HG03108 (cell line): Measurements from ENCODE around the gene ZBTB6.
"Not testable (repeated sequence)": the region's sequence is repeated elsewhere in the genome, so short reads cannot be mapped to it uniquely, and the experiment has no call there.

Source experiments
- ATAC-seq: cut with Tn5 transposase; IDR thresholded peaks from one replicate; pipeline ENCODE4 v1.9.1; 2021; ENCODE audit warnings: moderate library complexity; ENCODE audit not compliant: unreplicated experiment

The ZBTB6 gene

GRCh38 chr9:122929796-122930354, 16.8 kb upstream of the ZBTB6 start:
- ATAC-seq = no peak

GRCh38 chr9:122923947-122924346, 10.8 kb upstream of the ZBTB6 start:
- no peak for ATAC-seq

- ATAC-seq = no peak
Observed at GRCh38 chr9:122922713-122923112, 9.6 kb upstream of the ZBTB6 start.

- no peak for ATAC-seq
Observed at GRCh38 chr9:122918310-122918709, 5.2 kb upstream of the ZBTB6 start.

- ATAC-seq = no peak
Observed at GRCh38 chr9:122912671-122912963, 506 bp downstream of the ZBTB6 start.

GRCh38 chr9:122906122-122906521, 7.0 kb downstream of the ZBTB6 start:
- not testable (repeated sequence) for ATAC-seq

GRCh38 chr9:122904823-122905710, 8.1 kb downstream of the ZBTB6 start, which contains the start of gene RC3H2:
Gene RC3H2 (minus strand): TSS chr9:122905359. CDS start chr9:122897509, 7,850 bp downstream.
- ATAC-seq = peak; percentile 74

- peak; percentile 22 for ATAC-seq
Observed at GRCh38 chr9:122904466-122904822, 8.7 kb downstream of the ZBTB6 start.

- no peak for ATAC-seq
Observed at GRCh38 chr9:122900791-122901190, 12.3 kb downstream of the ZBTB6 start.

- no peak for ATAC-seq
Observed at GRCh38 chr9:122897969-122898368, 15.2 kb downstream of the ZBTB6 start.

- no peak for ATAC-seq
Observed at GRCh38 chr9:122888480-122888879, 24.6 kb downstream of the ZBTB6 start.

GRCh38 chr9:122883125-122883524, 30.0 kb downstream of the ZBTB6 start:
- no peak for ATAC-seq

- no peak for ATAC-seq
Observed at GRCh38 chr9:122879443-122879842, 33.7 kb downstream of the ZBTB6 start.

GRCh38 chr9:122875523-122875922, 37.6 kb downstream of the ZBTB6 start:
- no peak for ATAC-seq

GRCh38 chr9:122867276-122867675, 45.8 kb downstream of the ZBTB6 start:
- not testable (repeated sequence) for ATAC-seq

GRCh38 chr9:122866079-122866478, 47.0 kb downstream of the ZBTB6 start:
- no peak for ATAC-seq

GRCh38 chr9:122865300-122865699, 47.8 kb downstream of the ZBTB6 start:
- no peak for ATAC-seq

- no peak for ATAC-seq
Observed at GRCh38 chr9:122863407-122863806, 49.7 kb downstream of the ZBTB6 start.

GRCh38 chr9:122860319-122861142, 52.6 kb downstream of the ZBTB6 start:
- ATAC-seq = no peak
